K562 (cell line): Measurements from ENCODE around the gene FCER2.

Source experiments
- ARNT ChIP-seq, 2 experiments: fragments of 450-650 bp; IDR thresholded peaks; 2 replicates each; pipeline ENCODE4 v1.6.1; 2016; ENCODE audit warnings: mild to moderate bottlenecking in 1 of 2
- BRF1 ChIP-seq: IDR thresholded peaks from 3 replicates; pipeline ENCODE4 v1.6.1; 2011; ENCODE audit warnings: borderline replicate concordance, mild to moderate bottlenecking; ENCODE audit not compliant: insufficient read length; ENCODE audit errors: extremely low read depth
- DDX20 ChIP-seq: fragments of 450-650 bp; IDR thresholded peaks from 2 replicates; pipeline ENCODE4 v1.6.1; 2016; ENCODE audit warnings: missing genetic modification characterization, low read depth, mild to moderate bottlenecking, missing compliant biosample characterization, moderate library complexity
- HCFC1 ChIP-seq: IDR thresholded peaks from 2 replicates; pipeline ENCODE4 v1.6.1; 2012; ENCODE audit warnings: low read depth, low read length, improper control_type of control experiment
- HEY1 ChIP-seq: fragments of 250-450 bp; sonication (Bioruptor Pico); IDR thresholded peaks from 2 replicates; pipeline ENCODE4 v1.5.0; 2020; ENCODE audit warnings: mild to moderate bottlenecking, moderate library complexity, borderline replicate concordance
- POLR2A ChIP-seq: fragments of 450-650 bp; conservative IDR thresholded peaks from 2 replicates; pipeline ENCODE4 v1.6.1; 2016
- RCOR1 ChIP-seq, 2 experiments: IDR thresholded peaks; 2 replicates each; pipeline ENCODE4 v1.6.1; 2012; ENCODE audit warnings: low read depth in 2 of 2, low read length in 2 of 2, borderline replicate concordance in 1 of 2, improper control_type of control experiment in 1 of 2
- RHOXF2B ChIP-seq: fragments of 250-450 bp; sonication (Bioruptor Pico); conservative IDR thresholded peaks from 2 replicates; pipeline ENCODE4 v1.5.1; 2021
- SOX6 ChIP-seq: fragments of 450-650 bp; IDR thresholded peaks from 2 replicates; pipeline ENCODE4 v1.6.1; 2014; ENCODE audit warnings: mild to moderate bottlenecking
- ZNF274 ChIP-seq: IDR thresholded peaks from 2 replicates; pipeline ENCODE4 v1.6.1; 2011; ENCODE audit warnings: low read depth, mild to moderate bottlenecking, low read length, moderate library complexity, borderline replicate concordance
- TF ChIP-seq, protein P1 (sequence below), 3 experiments: IDR thresholded peaks in 2 of 3; conservative IDR thresholded peaks in 1 of 3; 2 replicates each; pipeline ENCODE4 v1.5.1; 2011 to 2012; ENCODE audit warnings: low read length in 3 of 3, mild to moderate bottlenecking in 3 of 3, control low read depth in 2 of 3, improper control_type of control experiment in 1 of 3, inconsistent platforms in 1 of 3, low read depth in 1 of 3, mixed read lengths in 1 of 3, moderate library complexity in 1 of 3; ENCODE audit not compliant: insufficient read depth in 2 of 3
- TF ChIP-seq, protein P2 (sequence below): fragments of 450-650 bp; IDR thresholded peaks from 2 replicates; pipeline ENCODE4 v1.6.1; 2016; ENCODE audit warnings: antibody characterized with exemption
- TF ChIP-seq, protein P3 (sequence below): sonication (generic); formaldehyde crosslinking; IDR thresholded peaks from 2 replicates; pipeline ENCODE4 v1.8.0; 2022; ENCODE audit warnings: mild to moderate bottlenecking, low read depth, missing genetic modification reagents

DNA sequence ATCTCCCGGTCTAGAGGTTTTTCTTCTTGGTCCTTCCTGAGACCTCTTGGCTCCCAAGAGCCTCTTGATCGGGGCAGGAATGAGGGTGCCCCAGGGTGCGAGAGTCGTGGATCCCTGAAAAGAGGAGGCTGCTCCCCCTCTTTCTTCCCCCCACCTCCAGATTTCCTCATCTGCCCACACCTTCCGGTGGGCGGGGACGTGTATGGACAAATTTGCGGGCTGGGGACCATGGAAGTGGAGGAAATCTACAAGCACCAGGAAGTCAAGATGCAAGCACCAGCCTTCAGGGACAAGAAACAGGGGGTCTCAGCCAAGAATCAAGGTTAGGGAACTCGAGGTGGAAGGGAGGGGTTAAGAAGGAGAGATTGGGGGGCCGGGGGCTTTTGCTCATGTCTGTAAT, 25.1 kb downstream of the FCER2 start, which contains the start of gene MCEMP1:
- TF ChIP-seq, protein P1, sequence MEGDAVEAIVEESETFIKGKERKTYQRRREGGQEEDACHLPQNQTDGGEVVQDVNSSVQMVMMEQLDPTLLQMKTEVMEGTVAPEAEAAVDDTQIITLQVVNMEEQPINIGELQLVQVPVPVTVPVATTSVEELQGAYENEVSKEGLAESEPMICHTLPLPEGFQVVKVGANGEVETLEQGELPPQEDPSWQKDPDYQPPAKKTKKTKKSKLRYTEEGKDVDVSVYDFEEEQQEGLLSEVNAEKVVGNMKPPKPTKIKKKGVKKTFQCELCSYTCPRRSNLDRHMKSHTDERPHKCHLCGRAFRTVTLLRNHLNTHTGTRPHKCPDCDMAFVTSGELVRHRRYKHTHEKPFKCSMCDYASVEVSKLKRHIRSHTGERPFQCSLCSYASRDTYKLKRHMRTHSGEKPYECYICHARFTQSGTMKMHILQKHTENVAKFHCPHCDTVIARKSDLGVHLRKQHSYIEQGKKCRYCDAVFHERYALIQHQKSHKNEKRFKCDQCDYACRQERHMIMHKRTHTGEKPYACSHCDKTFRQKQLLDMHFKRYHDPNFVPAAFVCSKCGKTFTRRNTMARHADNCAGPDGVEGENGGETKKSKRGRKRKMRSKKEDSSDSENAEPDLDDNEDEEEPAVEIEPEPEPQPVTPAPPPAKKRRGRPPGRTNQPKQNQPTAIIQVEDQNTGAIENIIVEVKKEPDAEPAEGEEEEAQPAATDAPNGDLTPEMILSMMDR (IDR thresholded peaks at IDR 0.05 in 2 of 3, conservative IDR thresholded peaks at IDR 0.05 in 1 of 3; ENCODE audit: insufficient read depth in 2 of 3, low read depth in 1 of 3, low read length in 3 of 3), result no peak
- TF ChIP-seq, protein P2, sequence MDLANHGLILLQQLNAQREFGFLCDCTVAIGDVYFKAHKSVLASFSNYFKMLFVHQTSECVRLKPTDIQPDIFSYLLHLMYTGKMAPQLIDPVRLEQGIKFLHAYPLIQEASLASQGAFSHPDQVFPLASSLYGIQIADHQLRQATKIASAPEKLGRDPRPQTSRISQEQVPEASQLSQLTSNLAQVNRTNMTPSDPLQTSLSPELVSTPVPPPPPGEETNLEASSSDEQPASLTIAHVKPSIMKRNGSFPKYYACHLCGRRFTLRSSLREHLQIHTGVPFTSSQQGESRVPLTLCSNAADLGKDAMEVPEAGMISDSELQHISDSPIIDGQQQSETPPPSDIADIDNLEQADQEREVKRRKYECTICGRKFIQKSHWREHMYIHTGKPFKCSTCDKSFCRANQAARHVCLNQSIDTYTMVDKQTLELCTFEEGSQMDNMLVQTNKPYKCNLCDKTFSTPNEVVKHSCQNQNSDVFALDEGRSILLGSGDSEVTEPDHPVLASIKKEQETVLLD, result no peak
- TF ChIP-seq, protein P3, sequence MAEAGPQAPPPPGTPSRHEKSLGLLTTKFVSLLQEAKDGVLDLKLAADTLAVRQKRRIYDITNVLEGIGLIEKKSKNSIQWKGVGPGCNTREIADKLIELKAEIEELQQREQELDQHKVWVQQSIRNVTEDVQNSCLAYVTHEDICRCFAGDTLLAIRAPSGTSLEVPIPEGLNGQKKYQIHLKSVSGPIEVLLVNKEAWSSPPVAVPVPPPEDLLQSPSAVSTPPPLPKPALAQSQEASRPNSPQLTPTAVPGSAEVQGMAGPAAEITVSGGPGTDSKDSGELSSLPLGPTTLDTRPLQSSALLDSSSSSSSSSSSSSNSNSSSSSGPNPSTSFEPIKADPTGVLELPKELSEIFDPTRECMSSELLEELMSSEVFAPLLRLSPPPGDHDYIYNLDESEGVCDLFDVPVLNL, result no peak
- TF ChIP-seq RCOR1 (IDR thresholded peaks at IDR 0.05; ENCODE audit: borderline replicate concordance in 1 of 2, low read depth in 2 of 2, low read length in 2 of 2) (no peak), ARNT (IDR thresholded peaks at IDR 0.05) (no peak), HEY1 (CRISPR knock-in tag) (no peak), SOX6 (no peak), BRF1 (no peak), RHOXF2B (CRISPR knock-in tag) (no peak), HCFC1 (no peak), POLR2A (no peak), ZNF274 (no peak), DDX20 (tag) (no peak)
